Caki2 (cell line): Measurements from ENCODE around the gene TPSAB1. TPM values are rescaled to one million over a fixed set of nuclear protein-coding genes. Genes with fewer than 3 reads are reported as not detected.

Source experiments
- DNase-seq: peaks from one replicate; pipeline ENCODE4 v3.0.0-alpha.2; 2015; ENCODE audit warnings: low read depth
- in situ Hi-C: cut with HindIII; loops from 2 replicates; pipeline ENCODE4 v1.10.0; 2016; ENCODE audit warnings: low sequenced_read_pairs, low pct_unique_long_range_greater_than_20kb, mixed read lengths
- total RNA-seq: library from RNA; depleted of rRNA; stranded (reverse); fragments of >200 nt; shearing (Covaris generic); gene quantifications from 2 replicates; pipeline ENCODE4 v1.2.3, GENCODE V29; 2014; ENCODE audit warnings: low replicate concordance; rRNA removed

The TPSAB1 gene
- total RNA-seq, 1 experiment from 2014 or later: not detected

GRCh38 chr16:1289477-1289866 is 49.0 kb downstream of the TPSAB1 start:
- no peak for DNase-seq
- in situ Hi-C loops: no loop called here

GRCh38 chr16:1290063-1290501 is 49.6 kb downstream of the TPSAB1 start:
- in situ Hi-C loops: no loop called here
- no peak for DNase-seq

GRCh38 chr16:1290860-1291575 is 50.5 kb downstream of the TPSAB1 start:
- in situ Hi-C loops: no loop called here

GRCh38 chr16:1291576-1291974 is 51.1 kb downstream of the TPSAB1 start:
- DNase-seq: no peak
- in situ Hi-C loops: no loop called here

More at GRCh38 chr16:1290860-1291575, 50.5 kb downstream of the TPSAB1 start:
- DNase-seq: no peak

Other genes starting within 250 kb of the TPSAB1 start
- gene SSTR5, start 168.0 kb upstream of the TPSAB1 start, total RNA-seq: 4.0 and 9.1 TPM in 2 replicates
- not detected in 2 replicates for gene C1QTNF8, start 144.5 kb upstream of the TPSAB1 start, total RNA-seq
- 9.7 and 10.8 TPM in 2 replicates for gene CACNA1H, start 87.6 kb upstream of the TPSAB1 start, total RNA-seq
- gene TPSG1, start 15.4 kb upstream of the TPSAB1 start, total RNA-seq: not detected in 2 replicates
- gene TPSB2, start 10.5 kb upstream of the TPSAB1 start, total RNA-seq: not detected in 2 replicates
- gene TPSD1, start 15.4 kb downstream of the TPSAB1 start, total RNA-seq: not detected in 2 replicates
- gene UBE2I, start 68.9 kb downstream of the TPSAB1 start, total RNA-seq: 294 and 312 TPM in 2 replicates
- gene BAIAP3, start 92.9 kb downstream of the TPSAB1 start, total RNA-seq: 4.5 TPM in 2 replicates
- 208 and 278 TPM in 2 replicates for gene TSR3, start 111.2 kb downstream of the TPSAB1 start, total RNA-seq
- 81.0 and 93.5 TPM in 2 replicates for gene GNPTG, start 111.2 kb downstream of the TPSAB1 start, total RNA-seq
- gene UNKL, start 174.0 kb downstream of the TPSAB1 start, total RNA-seq: 40.5 and 46.1 TPM in 2 replicates
- gene UQCC4, start 180.0 kb downstream of the TPSAB1 start, total RNA-seq: 51.7 and 72.0 TPM in 2 replicates
- not detected in 2 replicates for gene PERCC1, start 190.4 kb downstream of the TPSAB1 start, total RNA-seq
- gene CCDC154, start 203.9 kb downstream of the TPSAB1 start, total RNA-seq: not detected in 2 replicates
- 221 and 247 TPM in 2 replicates for gene CLCN7, start 234.3 kb downstream of the TPSAB1 start, total RNA-seq
- not detected in 2 replicates for gene PTX4, start 248.2 kb downstream of the TPSAB1 start, total RNA-seq